ENCODE results near the gene ATXN7L1.

Gene ATXN7L1

DNA sequence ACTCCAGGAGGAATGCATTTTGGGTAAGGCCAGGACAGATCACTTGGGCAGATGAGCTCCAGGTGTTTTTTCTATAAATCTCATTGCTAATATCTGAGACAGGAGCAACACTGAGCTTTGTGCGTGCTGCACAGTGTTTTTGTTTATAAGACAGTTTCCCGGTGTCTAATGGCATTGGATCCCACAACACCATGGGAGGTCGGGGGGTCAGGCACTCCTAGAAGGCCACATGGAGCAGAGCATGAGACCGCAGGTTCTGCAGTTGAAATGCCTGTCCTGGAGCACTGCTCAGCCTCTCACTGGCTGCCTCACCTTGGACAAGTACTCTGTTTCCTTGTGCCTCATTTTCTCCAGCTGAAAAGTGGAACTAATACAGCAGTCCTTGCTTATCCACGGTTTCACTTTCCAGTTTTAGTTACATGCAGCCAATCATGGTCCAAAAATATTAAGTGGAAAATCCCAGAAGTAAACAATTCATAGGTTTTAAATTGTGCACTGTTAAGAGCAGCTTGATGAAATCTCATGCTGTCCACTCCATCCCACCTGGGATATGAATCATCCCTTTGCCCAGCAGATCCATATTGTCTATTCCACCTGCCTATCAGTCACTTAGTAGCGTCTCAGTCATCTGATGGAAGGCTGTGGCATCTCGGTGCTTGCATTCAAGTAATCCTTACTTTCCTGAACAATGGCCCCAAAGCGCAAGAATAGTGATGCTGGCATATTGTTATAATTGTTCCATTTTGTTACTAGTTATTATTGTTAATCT, 35.2 kb downstream of the ATXN7L1 start:
- Histone ChIP-seq H3K36me3 (ENCODE audit: control insufficient read depth in 2 of 2, insufficient read depth in 1 of 2, low read length in 2 of 2) (no peaks in the 10 kb centered on the region), H3K4me3 (ENCODE audit: low read depth, low read length) (no peak overlapping the region), H3K27ac (ENCODE audit: extremely low read depth, low read depth, low read length) (no peak overlapping the region), H3K9me3 (ENCODE audit: control insufficient read depth, insufficient read depth, low read depth, low read length) (no peaks in the 10 kb centered on the region), H3K4me1 (ENCODE audit: control insufficient read depth, insufficient read depth, low read length) (peaks cover 11% of the 10 kb centered on the region)
- POLR2A ChIA-PET = no interaction called here
- CTCF ChIA-PET = no interaction called here
- TF ChIP-seq ZNF404 (tag by site-specific recombination; IDR thresholded peaks at IDR 0.05) = no peak
- TF ChIP-seq, protein P1, sequence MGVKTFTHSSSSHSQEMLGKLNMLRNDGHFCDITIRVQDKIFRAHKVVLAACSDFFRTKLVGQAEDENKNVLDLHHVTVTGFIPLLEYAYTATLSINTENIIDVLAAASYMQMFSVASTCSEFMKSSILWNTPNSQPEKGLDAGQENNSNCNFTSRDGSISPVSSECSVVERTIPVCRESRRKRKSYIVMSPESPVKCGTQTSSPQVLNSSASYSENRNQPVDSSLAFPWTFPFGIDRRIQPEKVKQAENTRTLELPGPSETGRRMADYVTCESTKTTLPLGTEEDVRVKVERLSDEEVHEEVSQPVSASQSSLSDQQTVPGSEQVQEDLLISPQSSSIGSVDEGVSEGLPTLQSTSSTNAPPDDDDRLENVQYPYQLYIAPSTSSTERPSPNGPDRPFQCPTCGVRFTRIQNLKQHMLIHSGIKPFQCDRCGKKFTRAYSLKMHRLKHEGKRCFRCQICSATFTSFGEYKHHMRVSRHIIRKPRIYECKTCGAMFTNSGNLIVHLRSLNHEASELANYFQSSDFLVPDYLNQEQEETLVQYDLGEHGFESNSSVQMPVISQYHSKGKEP (tag by site-specific recombination; IDR thresholded peaks at IDR 0.05) = no peak
- TF ChIP-seq ZNF510 (tag by site-specific recombination; IDR thresholded peaks at IDR 0.05; ENCODE audit: insufficient replicate concordance) = no peak
- no peak for TF ChIP-seq ZNF114 (tag by site-specific recombination; IDR thresholded peaks at IDR 0.05)
- TF ChIP-seq TRIM28 (IDR thresholded peaks at IDR 0.05; ENCODE audit: borderline replicate concordance, low read length) = no peak

DNA sequence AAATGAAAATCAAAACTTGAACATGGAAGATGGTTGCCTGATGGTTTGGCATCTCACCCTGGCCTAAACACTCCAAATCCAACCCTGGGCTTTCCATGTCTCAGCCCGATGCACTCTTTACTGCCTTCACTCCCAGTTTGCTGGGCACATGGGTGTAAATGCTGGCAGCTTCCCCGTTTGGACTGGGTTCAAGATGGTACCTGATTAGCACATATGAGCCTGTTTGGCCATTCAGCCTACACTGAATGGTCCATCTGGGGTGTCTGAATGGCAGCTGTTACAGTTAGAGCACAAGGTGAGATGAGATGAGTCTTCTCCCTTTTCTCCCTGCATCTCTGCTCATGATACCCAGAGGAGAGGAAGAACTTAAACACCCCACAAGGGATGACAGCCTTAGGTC, 37.1 kb downstream of the ATXN7L1 start:
- Histone ChIP-seq H3K4me3 (ENCODE audit: low read depth, low read length) (no peak overlapping the region), H3K36me3 (ENCODE audit: control insufficient read depth in 2 of 2, insufficient read depth in 1 of 2, low read length in 2 of 2) (no peaks in the 10 kb centered on the region), H3K9me3 (ENCODE audit: control insufficient read depth, insufficient read depth, low read depth, low read length) (no peaks in the 10 kb centered on the region), H3K27ac (ENCODE audit: extremely low read depth, low read depth, low read length) (no peak overlapping the region), H3K4me1 (ENCODE audit: control insufficient read depth, insufficient read depth, low read length) (peaks cover 11% of the 10 kb centered on the region)
- ChIA-PET POLR2A (no interaction called here), CTCF (no interaction called here)
- TF ChIP-seq ZNF433 (tag by site-specific recombination; IDR thresholded peaks at IDR 0.05; ENCODE audit: low read depth) = no peak
- no peak for TF ChIP-seq ELK4 (IDR thresholded peaks at IDR 0.05; ENCODE audit: borderline replicate concordance, low read depth, low read length)
- no peak for TF ChIP-seq AEBP2 (tag by site-specific recombination; IDR thresholded peaks at IDR 0.05; ENCODE audit: borderline replicate concordance)

DNA sequence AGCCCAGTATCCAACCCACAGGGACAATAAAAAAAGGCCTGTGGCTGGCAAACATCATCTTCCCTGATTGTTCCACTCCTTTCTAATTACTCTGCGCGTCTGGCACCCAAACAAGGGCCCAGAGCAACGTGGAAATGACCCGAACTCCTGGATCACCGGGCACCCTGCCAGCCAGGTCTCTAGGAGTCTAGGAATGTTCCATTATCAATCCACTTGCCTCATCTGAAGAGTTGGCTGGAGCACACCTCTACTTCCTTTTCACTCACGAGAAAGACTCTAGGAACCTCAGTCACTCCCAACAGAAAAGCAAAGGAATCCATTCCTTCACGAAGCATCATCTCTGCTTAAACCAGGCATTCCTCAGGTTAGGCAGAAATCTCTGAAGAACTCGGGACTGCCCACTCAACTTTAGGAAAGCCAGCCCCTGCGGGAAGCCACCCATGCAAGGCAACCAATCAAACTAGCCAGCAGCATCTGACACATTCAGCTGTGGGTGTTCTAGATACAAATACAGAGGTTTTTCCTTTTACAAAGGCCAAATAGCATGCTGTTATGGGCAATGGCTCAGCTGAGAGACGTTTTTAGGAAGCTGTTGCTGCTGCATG, 37.7 kb downstream of the ATXN7L1 start:
- CTCF ChIA-PET = interaction anchor here (0.6 kb wide), 1 partner anchor 31 kb away, joined by 3 read pairs; no protein-coding TSS in a partner anchor
- Histone ChIP-seq H3K36me3 (ENCODE audit: control insufficient read depth in 2 of 2, insufficient read depth in 1 of 2, low read length in 2 of 2) (no peaks in the 10 kb centered on the region), H3K27ac (ENCODE audit: extremely low read depth, low read depth, low read length) (no peak overlapping the region), H3K4me3 (ENCODE audit: low read depth, low read length) (no peak overlapping the region), H3K9me3 (ENCODE audit: control insufficient read depth, insufficient read depth, low read depth, low read length) (no peaks in the 10 kb centered on the region), H3K4me1 (ENCODE audit: control insufficient read depth, insufficient read depth, low read length) (peaks cover 11% of the 10 kb centered on the region)
- POLR2A ChIA-PET = no interaction called here
- TF ChIP-seq ZNF626 (tag by site-specific recombination; IDR thresholded peaks at IDR 0.05) = no peak
- no peak for TF ChIP-seq PRDM1 (tag by site-specific recombination; IDR thresholded peaks at IDR 0.05)
- TF ChIP-seq ZNF202 (tag by site-specific recombination; IDR thresholded peaks at IDR 0.05; ENCODE audit: borderline replicate concordance) = no peak
- TF ChIP-seq ZXDB (tag by site-specific recombination; IDR thresholded peaks at IDR 0.05) = no peak
- TF ChIP-seq TRIM28 (IDR thresholded peaks at IDR 0.05; ENCODE audit: borderline replicate concordance, low read length) = no peak
- no peak for TF ChIP-seq SCRT1 (tag by site-specific recombination; IDR thresholded peaks at IDR 0.05; ENCODE audit: borderline replicate concordance)
- peak; percentile 93 for TF ChIP-seq PRDM10 (tag by site-specific recombination; IDR thresholded peaks at IDR 0.05)
- TF ChIP-seq MYNN (tag by site-specific recombination; IDR thresholded peaks at IDR 0.05; ENCODE audit: borderline replicate concordance) = no peak
- TF ChIP-seq ZNF335 (tag by site-specific recombination; conservative IDR thresholded peaks at IDR 0.05) = no peak
- peak; percentile 9; the same call in 1 of the 2 replicates for TF ChIP-seq FEZF1 (tag by site-specific recombination; IDR thresholded peaks at IDR 0.05)
- TF ChIP-seq AEBP2 (tag by site-specific recombination; IDR thresholded peaks at IDR 0.05; ENCODE audit: borderline replicate concordance) = no peak
- no peak for TF ChIP-seq KLF1 (tag by site-specific recombination; IDR thresholded peaks at IDR 0.05)
- peak; percentile 30; the same call in 1 of the 2 replicates for TF ChIP-seq ZBTB17 (tag by site-specific recombination; IDR thresholded peaks at IDR 0.05)
- peak; percentile 53 for TF ChIP-seq ZFHX2 (tag by site-specific recombination; conservative IDR thresholded peaks at IDR 0.05)

All from HEK293 (cell line).